Measurements from ENCODE around the gene TTLL7. TPM values are rescaled to one million over a fixed set of nuclear protein-coding genes. Genes with fewer than 3 reads are reported as not detected.

Gene TTLL7
- total RNA-seq, 1 donor from 2014 or later, result 8.6 TPM

DNA sequence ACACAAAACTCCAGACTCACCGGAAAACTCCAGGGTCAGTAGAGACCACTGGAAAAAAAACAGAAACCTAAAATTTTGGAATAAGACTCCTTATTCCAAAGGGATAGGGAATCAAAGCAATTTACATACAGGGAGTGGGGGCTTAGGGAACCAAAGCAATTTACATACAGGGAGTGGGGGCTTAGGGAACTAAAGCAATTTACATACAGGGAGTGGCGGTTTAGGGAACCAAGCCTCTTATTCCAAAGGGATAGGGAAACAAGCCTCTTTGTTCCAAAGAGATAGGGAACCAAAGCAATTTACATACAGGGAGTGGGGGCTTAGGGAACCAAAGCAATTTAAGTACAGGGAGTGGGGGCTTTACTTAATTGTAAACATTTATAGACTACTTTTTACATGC lies 28.4 kb upstream of the TTLL7 start:
- Mint-ChIP-seq H3K36me3 (ENCODE audit: unreplicated experiment) (no peaks in the 10 kb centered on the region), H3K4me3 (ENCODE audit: unreplicated experiment) (no peak overlapping the region), H3K9me3 (ENCODE audit: unreplicated experiment) (no peaks in the 10 kb centered on the region), H3K27ac (ENCODE audit: unreplicated experiment) (no peak overlapping the region), H3K27me3 (ENCODE audit: unreplicated experiment) (peaks cover 15% of the 10 kb centered on the region), H3K4me1 (ENCODE audit: unreplicated experiment) (no peaks in the 10 kb centered on the region)
- TF ChIP-seq, protein P1, sequence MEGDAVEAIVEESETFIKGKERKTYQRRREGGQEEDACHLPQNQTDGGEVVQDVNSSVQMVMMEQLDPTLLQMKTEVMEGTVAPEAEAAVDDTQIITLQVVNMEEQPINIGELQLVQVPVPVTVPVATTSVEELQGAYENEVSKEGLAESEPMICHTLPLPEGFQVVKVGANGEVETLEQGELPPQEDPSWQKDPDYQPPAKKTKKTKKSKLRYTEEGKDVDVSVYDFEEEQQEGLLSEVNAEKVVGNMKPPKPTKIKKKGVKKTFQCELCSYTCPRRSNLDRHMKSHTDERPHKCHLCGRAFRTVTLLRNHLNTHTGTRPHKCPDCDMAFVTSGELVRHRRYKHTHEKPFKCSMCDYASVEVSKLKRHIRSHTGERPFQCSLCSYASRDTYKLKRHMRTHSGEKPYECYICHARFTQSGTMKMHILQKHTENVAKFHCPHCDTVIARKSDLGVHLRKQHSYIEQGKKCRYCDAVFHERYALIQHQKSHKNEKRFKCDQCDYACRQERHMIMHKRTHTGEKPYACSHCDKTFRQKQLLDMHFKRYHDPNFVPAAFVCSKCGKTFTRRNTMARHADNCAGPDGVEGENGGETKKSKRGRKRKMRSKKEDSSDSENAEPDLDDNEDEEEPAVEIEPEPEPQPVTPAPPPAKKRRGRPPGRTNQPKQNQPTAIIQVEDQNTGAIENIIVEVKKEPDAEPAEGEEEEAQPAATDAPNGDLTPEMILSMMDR (IDR thresholded peaks at IDR 0.05), result no peak
- DNase-seq (ENCODE audit: extremely low spot score, unreplicated experiment), result no peak

DNA sequence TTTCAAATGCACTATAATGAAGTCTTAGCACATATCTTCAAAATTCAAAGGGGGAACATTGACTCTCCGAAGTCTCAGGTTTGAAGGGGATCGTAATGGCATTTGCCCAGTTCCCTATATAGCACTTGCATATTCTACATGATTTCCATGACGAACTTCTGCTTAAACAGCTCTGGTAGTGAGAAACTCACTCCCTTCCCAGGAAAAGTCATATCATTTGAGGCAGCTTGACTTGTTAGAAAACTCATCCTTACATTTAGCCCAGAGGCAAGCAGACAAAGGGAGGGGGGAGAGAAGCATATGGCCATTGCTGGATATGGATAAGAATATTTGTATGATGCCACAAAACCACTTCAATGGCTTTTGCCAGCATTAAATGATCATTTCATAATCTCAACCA lies 27.0 kb upstream of the TTLL7 start:
- Mint-ChIP-seq H3K9me3 (ENCODE audit: unreplicated experiment) (no peaks in the 10 kb centered on the region), H3K4me3 (ENCODE audit: unreplicated experiment) (no peak overlapping the region), H3K36me3 (ENCODE audit: unreplicated experiment) (no peaks in the 10 kb centered on the region), H3K27ac (ENCODE audit: unreplicated experiment) (no peak overlapping the region), H3K4me1 (ENCODE audit: unreplicated experiment) (no peaks in the 10 kb centered on the region), H3K27me3 (ENCODE audit: unreplicated experiment) (peaks cover 24% of the 10 kb centered on the region)
- DNase-seq (ENCODE audit: extremely low spot score, unreplicated experiment), result no peak
- TF ChIP-seq, protein P1 (IDR thresholded peaks at IDR 0.05), result no peak

DNA sequence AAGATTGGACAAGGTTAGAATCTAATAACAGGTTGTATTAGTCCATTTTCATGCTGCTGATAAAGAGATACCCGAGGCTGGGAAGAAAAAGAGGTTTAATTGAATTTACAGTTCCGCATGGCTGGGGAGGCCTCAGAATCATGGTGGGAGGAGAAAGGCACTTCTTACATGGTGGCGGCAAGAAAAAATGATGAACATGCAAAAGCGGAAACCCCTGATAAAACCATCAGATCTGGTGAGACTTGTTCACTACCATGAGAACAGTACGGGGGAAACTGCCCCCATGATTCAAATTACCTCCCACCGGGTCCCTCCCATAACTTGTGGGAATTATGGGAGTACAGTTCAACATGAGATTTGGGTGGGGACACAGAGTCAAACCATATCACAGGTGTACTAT lies 22.9 kb upstream of the TTLL7 start:
- Mint-ChIP-seq H3K4me3 (ENCODE audit: unreplicated experiment) (no peak overlapping the region), H3K4me1 (ENCODE audit: unreplicated experiment) (no peaks in the 10 kb centered on the region), H3K27me3 (ENCODE audit: unreplicated experiment) (peaks cover 47% of the 10 kb centered on the region), H3K36me3 (ENCODE audit: unreplicated experiment) (no peaks in the 10 kb centered on the region), H3K27ac (ENCODE audit: unreplicated experiment) (no peak overlapping the region), H3K9me3 (ENCODE audit: unreplicated experiment) (no peaks in the 10 kb centered on the region)
- no peak for DNase-seq (ENCODE audit: extremely low spot score, unreplicated experiment)
- TF ChIP-seq, protein P1 (IDR thresholded peaks at IDR 0.05), result no peak

DNA sequence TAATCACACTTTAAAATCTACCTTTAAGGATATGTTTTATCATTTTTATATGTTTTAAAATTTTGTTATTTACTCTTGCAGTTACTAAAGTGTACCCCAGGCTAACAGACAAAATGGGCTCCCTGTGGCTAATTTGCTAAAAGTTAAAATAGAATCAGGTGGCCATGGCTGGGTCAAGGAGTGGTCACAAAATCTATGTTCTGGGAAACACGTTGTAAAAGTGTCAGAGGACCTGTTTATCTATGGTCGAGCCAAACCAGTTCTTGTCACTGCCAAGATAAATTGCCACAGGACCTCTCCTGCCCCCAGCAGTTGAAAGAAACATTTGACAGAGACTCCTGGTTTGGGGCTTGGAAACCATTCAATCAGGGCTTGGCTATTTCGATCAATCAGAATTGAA lies 21.2 kb upstream of the TTLL7 start:
- Mint-ChIP-seq H3K4me3 (ENCODE audit: unreplicated experiment) (no peak overlapping the region), H3K9me3 (ENCODE audit: unreplicated experiment) (no peaks in the 10 kb centered on the region), H3K27me3 (ENCODE audit: unreplicated experiment) (peaks cover 43% of the 10 kb centered on the region), H3K4me1 (ENCODE audit: unreplicated experiment) (no peaks in the 10 kb centered on the region), H3K27ac (ENCODE audit: unreplicated experiment) (no peak overlapping the region), H3K36me3 (ENCODE audit: unreplicated experiment) (no peaks in the 10 kb centered on the region)
- TF ChIP-seq, protein P1 (IDR thresholded peaks at IDR 0.05), result no peak
- DNase-seq (ENCODE audit: extremely low spot score, unreplicated experiment), result no peak

DNA sequence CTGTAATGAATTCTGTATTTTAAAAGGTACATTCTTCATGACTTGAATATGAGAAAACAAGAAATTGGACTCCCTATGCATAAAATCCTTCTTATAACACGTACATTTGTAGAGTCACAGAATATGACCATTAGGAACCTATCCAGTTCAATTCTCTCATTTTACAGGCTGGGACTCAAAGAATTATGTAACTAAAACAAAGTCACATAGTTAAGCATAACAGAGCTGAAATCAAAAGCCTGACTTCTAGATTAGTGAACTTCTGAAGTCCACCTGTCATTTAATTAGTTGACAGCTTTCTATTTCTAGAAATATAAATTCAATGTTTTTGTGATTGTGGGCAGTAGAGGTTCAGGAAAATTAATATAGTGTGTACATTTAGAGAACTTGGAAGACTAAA lies 20.3 kb upstream of the TTLL7 start:
- TF ChIP-seq, protein P1 (IDR thresholded peaks at IDR 0.05), result no peak
- no peak overlapping the region for H3K4me3 Mint-ChIP-seq (ENCODE audit: unreplicated experiment)
- H3K9me3 Mint-ChIP-seq (ENCODE audit: unreplicated experiment), result no peaks in the 10 kb centered on the region
- H3K4me1 Mint-ChIP-seq (ENCODE audit: unreplicated experiment), result no peaks in the 10 kb centered on the region
- H3K36me3 Mint-ChIP-seq (ENCODE audit: unreplicated experiment), result no peaks in the 10 kb centered on the region
- no peak overlapping the region for H3K27ac Mint-ChIP-seq (ENCODE audit: unreplicated experiment)
- H3K27me3 Mint-ChIP-seq (ENCODE audit: unreplicated experiment), result peaks cover 39% of the 10 kb centered on the region
- no peak for DNase-seq (ENCODE audit: extremely low spot score, unreplicated experiment)
